H9 (cell line): ENCODE data around the gene PI4KB. TPM values are rescaled to one million over a fixed set of nuclear protein-coding genes. Genes with fewer than 3 reads are reported as not detected.

Experiments
- DNase-seq: peaks from one replicate; pipeline ENCODE4 v3.0.0-alpha.2; 2017
- H2AFZ ChIP-seq: one replicate; pipeline ENCODE4 v1.6.1; 2013; ENCODE audit warnings: mild to moderate bottlenecking, low read length, control low read depth, moderate library complexity
- H2AK5ac ChIP-seq: 2 replicates; pipeline ENCODE4 v1.6.1; 2013; ENCODE audit warnings: low read length, control low read depth, mixed read lengths; ENCODE audit not compliant: insufficient read length
- H2BK120ac ChIP-seq: one replicate; pipeline ENCODE4 v1.6.1; 2013; ENCODE audit warnings: low read depth, mild to moderate bottlenecking, low read length, control low read depth, inconsistent platforms; ENCODE audit not compliant: poor library complexity, severe bottlenecking
- H2BK12ac ChIP-seq: 2 replicates; pipeline ENCODE4 v1.6.1; 2013; ENCODE audit warnings: low read length, control low read depth, mixed read lengths, low read depth; ENCODE audit not compliant: insufficient read length
- H2BK15ac ChIP-seq: 2 replicates; pipeline ENCODE4 v1.6.1; 2013; ENCODE audit warnings: low read depth, low read length, control low read depth
- H2BK20ac ChIP-seq: one replicate; pipeline ENCODE4 v1.6.1; 2013; ENCODE audit warnings: low read depth, mild to moderate bottlenecking, low read length, control low read depth, inconsistent platforms; ENCODE audit not compliant: poor library complexity, severe bottlenecking
- H2BK5ac ChIP-seq: 2 replicates; pipeline ENCODE4 v1.6.1; 2013; ENCODE audit warnings: low read length, control low read depth, mixed read lengths; ENCODE audit not compliant: insufficient read length
- H3K14ac ChIP-seq: 2 replicates; pipeline ENCODE4 v1.6.1; 2013; ENCODE audit warnings: low read length, control low read depth; ENCODE audit not compliant: insufficient read depth
- H3K18ac ChIP-seq: 2 replicates; pipeline ENCODE4 v1.6.1; 2013; ENCODE audit warnings: low read depth, mild to moderate bottlenecking, mixed read lengths, low read length, control low read depth; ENCODE audit not compliant: insufficient read length
- H3K23ac ChIP-seq: 2 replicates; pipeline ENCODE4 v1.6.1; 2013; ENCODE audit warnings: low read length, control low read depth, mixed read lengths, low read depth; ENCODE audit not compliant: insufficient read length
- H3K23me2 ChIP-seq: 2 replicates; pipeline ENCODE4 v1.6.1; 2013; ENCODE audit warnings: low read depth, mild to moderate bottlenecking, mixed read lengths, low read length, control low read depth; ENCODE audit not compliant: insufficient read length, poor library complexity, severe bottlenecking
- H3K27ac ChIP-seq: 2 replicates; pipeline ENCODE4 v1.5.1; 2013; ENCODE audit warnings: low read length, control low read depth, mixed read lengths, low read depth; ENCODE audit not compliant: insufficient read length
- H3K27me3 ChIP-seq: 2 replicates; pipeline ENCODE4 v1.6.1; 2013; ENCODE audit warnings: low read length, control low read depth, inconsistent platforms; ENCODE audit not compliant: insufficient read depth
- H3K4ac ChIP-seq: 2 replicates; pipeline ENCODE4 v1.6.1; 2013; ENCODE audit warnings: low read depth, mild to moderate bottlenecking, control low read depth, inconsistent platforms, low read length, moderate library complexity
- H3K4me1 ChIP-seq: 2 replicates; pipeline ENCODE4 v1.6.1; 2013; ENCODE audit warnings: low read length, control low read depth, inconsistent platforms; ENCODE audit not compliant: insufficient read depth
- H3K4me2 ChIP-seq: 2 replicates; pipeline ENCODE4 v1.6.1; 2013; ENCODE audit warnings: low read length, control low read depth, mixed read lengths; ENCODE audit not compliant: insufficient read length, insufficient read depth
- H3K56ac ChIP-seq: 2 replicates; pipeline ENCODE4 v1.6.1; 2013; ENCODE audit warnings: low read depth, mild to moderate bottlenecking, mixed read lengths, low read length, control low read depth; ENCODE audit not compliant: insufficient read length
- H3K79me1 ChIP-seq: 2 replicates; pipeline ENCODE4 v1.6.1; 2013; ENCODE audit warnings: low read depth, mild to moderate bottlenecking, moderate library complexity, low read length, control low read depth, inconsistent platforms; ENCODE audit not compliant: insufficient read depth, poor library complexity, severe bottlenecking
- H3K79me2 ChIP-seq: 2 replicates; pipeline ENCODE4 v1.6.1; 2013; ENCODE audit warnings: low read length, control low read depth, inconsistent platforms; ENCODE audit not compliant: insufficient read depth
- H3K9ac ChIP-seq: 2 replicates; pipeline ENCODE4 v1.6.1; 2013; ENCODE audit warnings: low read length, control low read depth, mixed read lengths; ENCODE audit not compliant: insufficient read length; ENCODE audit errors: extremely low read depth
- H3K9me3 ChIP-seq: one replicate; pipeline ENCODE4 v1.6.1; 2013; ENCODE audit warnings: low read depth, low read length, inconsistent platforms; ENCODE audit not compliant: control insufficient read depth
- H3T11ph ChIP-seq: one replicate; pipeline ENCODE4 v1.6.1; 2013; ENCODE audit warnings: mild to moderate bottlenecking, low read length, control low read depth, inconsistent platforms
- H4K20me1 ChIP-seq: one replicate; pipeline ENCODE4 v1.6.1; 2013; ENCODE audit not compliant: control insufficient read depth, insufficient read length, insufficient read depth
- H4K5ac ChIP-seq: 2 replicates; pipeline ENCODE4 v1.6.1; 2013; ENCODE audit warnings: low read depth, mild to moderate bottlenecking, mixed read lengths, low read length, control low read depth; ENCODE audit not compliant: insufficient read length
- H4K8ac ChIP-seq: replicated peaks from 2 replicates; pipeline ENCODE4 v1.6.1; 2013; ENCODE audit warnings: low read length, control low read depth, mixed read lengths, low read depth; ENCODE audit not compliant: insufficient read length
- H4K91ac ChIP-seq: 2 replicates; pipeline ENCODE4 v1.6.1; 2013; ENCODE audit warnings: low read depth, mild to moderate bottlenecking, moderate library complexity, mixed read lengths, low read length, control low read depth; ENCODE audit not compliant: insufficient read length
- H3K27ac Mint-ChIP-seq, 3 experiments: 2 replicates in 2 of 3; 3 replicates in 1 of 3; pipeline ENCODE4 v1.8.0; 2020 to 2021; ENCODE audit warnings: mixed read lengths in 3 of 3, mild to moderate bottlenecking in 1 of 3, moderate library complexity in 1 of 3
- H3K27me3 Mint-ChIP-seq: 2 replicates; pipeline ENCODE4 v1.8.0; 2021; ENCODE audit warnings: low read depth, mild to moderate bottlenecking, moderate library complexity, mixed read lengths
- H3K36me3 Mint-ChIP-seq, 3 experiments: 2 replicates in 2 of 3; 3 replicates in 1 of 3; pipeline ENCODE4 v1.8.0; 2020 to 2021; ENCODE audit warnings: low read depth in 3 of 3, mixed read lengths in 3 of 3; ENCODE audit not compliant: insufficient read depth in 1 of 3
- H3K4me1 Mint-ChIP-seq, 2 experiments: 2 replicates each; pipeline ENCODE4 v1.8.0; 2020; ENCODE audit warnings: mixed read lengths in 2 of 2
- H3K4me3 Mint-ChIP-seq, 2 experiments: 2 replicates in 1 of 2; 3 replicates in 1 of 2; pipeline ENCODE4 v1.8.0; 2020 to 2021; ENCODE audit warnings: mild to moderate bottlenecking in 2 of 2, mixed read lengths in 2 of 2, moderate library complexity in 1 of 2
- H3K9me3 Mint-ChIP-seq, 2 experiments: 2 replicates in 1 of 2; 3 replicates in 1 of 2; pipeline ENCODE4 v1.8.0; 2020; ENCODE audit warnings: mild to moderate bottlenecking in 2 of 2, mixed read lengths in 2 of 2, moderate library complexity in 1 of 2
- CTCF ChIP-seq: fragments of 200-600 bp; sonication (generic); conservative IDR thresholded peaks from 3 replicates; pipeline ENCODE4 v1.8.0; 2021; ENCODE audit warnings: antibody characterized with exemption, mild to moderate bottlenecking
- total RNA-seq: library from RNA; stranded (reverse); gene quantifications from 2 replicates; pipeline ENCODE4 v1.2.1, GENCODE V29; 2021

The PI4KB gene
- total RNA-seq, 1 experiment from 2014 or later = 39.1 TPM

GRCh38 chr1:151361883-151362282, 34.7 kb upstream of the PI4KB start:
- Histone ChIP-seq H3K23me2 (no peaks in the 10 kb centered on the region), H3K4ac (no peak overlapping the region), H3K9me3 (no peaks in the 10 kb centered on the region), H2BK5ac (no peak overlapping the region), H2AK5ac (no peak overlapping the region), H4K5ac (no peak overlapping the region), H3K9ac (no peak overlapping the region), H4K91ac (no peak overlapping the region), H3K18ac (no peak overlapping the region), H2BK120ac (no peak overlapping the region), H2BK15ac (no peak overlapping the region), H3T11ph (no peak overlapping the region), H4K20me1 (no peaks in the 10 kb centered on the region), H3K79me2 (no peaks in the 10 kb centered on the region), H3K4me2 (no peak overlapping the region), H3K27me3 (no peaks in the 10 kb centered on the region), H3K79me1 (no peaks in the 10 kb centered on the region), H3K27ac (no peak overlapping the region), H4K8ac (no peak overlapping the region), H3K14ac (no peak overlapping the region), H3K23ac (no peak overlapping the region), H3K4me1 (no peaks in the 10 kb centered on the region), H2AFZ (no peak overlapping the region), H3K56ac (no peak overlapping the region), H2BK12ac (no peak overlapping the region), H2BK20ac (no peak overlapping the region)
- no peak overlapping the region for H3K27ac Mint-ChIP-seq
- H3K9me3 Mint-ChIP-seq = peaks cover 29 to 30% of the 10 kb centered on the region in 2 experiments
- no peak for TF ChIP-seq CTCF
- no peak for DNase-seq
- H3K27me3 Mint-ChIP-seq = no peaks in the 10 kb centered on the region; the same call in 1 of the 2 replicates
- no peaks in the 10 kb centered on the region for H3K4me1 Mint-ChIP-seq
- H3K4me3 Mint-ChIP-seq = no peak overlapping the region
- H3K36me3 Mint-ChIP-seq = peaks cover 25 to 40% (median 36%) of the 10 kb centered on the region in 3 experiments
